ENCODE data around the gene RBMS3. TPM values are rescaled to one million over a fixed set of nuclear protein-coding genes. Genes with fewer than 3 reads are reported as not detected.

The RBMS3 gene
- total RNA-seq, 1 donor from 2014 or later: 3.8 TPM

GRCh38 chr3:29545615-29546014, 264.7 kb downstream of the RBMS3 start:
- Mint-ChIP-seq H3K27ac (no peak overlapping the region), H3K27me3 (no peaks in the 10 kb centered on the region), H3K9me3 (ENCODE audit: low read depth) (no peaks in the 10 kb centered on the region), H3K36me3 (ENCODE audit: insufficient read depth) (no peaks in the 10 kb centered on the region), H3K4me3 (ENCODE audit: low read depth) (no peak overlapping the region), H3K4me1 (ENCODE audit: low read depth) (peaks cover 2% of the 10 kb centered on the region)
- no peak for TF ChIP-seq CTCF (IDR thresholded peaks at IDR 0.05; ENCODE audit: unreplicated experiment)
- no peak for DNase-seq (ENCODE audit: low spot score, unreplicated experiment)

GRCh38 chr3:29552051-29552450, 271.2 kb downstream of the RBMS3 start:
- Mint-ChIP-seq H3K27me3 (no peaks in the 10 kb centered on the region), H3K27ac (no peak overlapping the region), H3K36me3 (ENCODE audit: insufficient read depth) (no peaks in the 10 kb centered on the region)

GRCh38 chr3:29554566-29554965, 273.7 kb downstream of the RBMS3 start:
- no peak overlapping the region for H3K4me3 Mint-ChIP-seq (ENCODE audit: low read depth)
- no peak overlapping the region for H3K27ac Mint-ChIP-seq
- H3K36me3 Mint-ChIP-seq (ENCODE audit: insufficient read depth): no peaks in the 10 kb centered on the region
- H3K4me1 Mint-ChIP-seq (ENCODE audit: low read depth): peaks cover 8% of the 10 kb centered on the region
- no peaks in the 10 kb centered on the region for H3K9me3 Mint-ChIP-seq (ENCODE audit: low read depth)
- H3K27me3 Mint-ChIP-seq: no peaks in the 10 kb centered on the region
- TF ChIP-seq CTCF (IDR thresholded peaks at IDR 0.05; ENCODE audit: unreplicated experiment): no peak
- no peak for DNase-seq (ENCODE audit: low spot score, unreplicated experiment)

More at GRCh38 chr3:29552051-29552450, 271.2 kb downstream of the RBMS3 start:
- Mint-ChIP-seq H3K9me3 (ENCODE audit: low read depth) (no peaks in the 10 kb centered on the region), H3K4me3 (ENCODE audit: low read depth) (no peak overlapping the region), H3K4me1 (ENCODE audit: low read depth) (peaks cover 8% of the 10 kb centered on the region)
- no peak for TF ChIP-seq CTCF (IDR thresholded peaks at IDR 0.05; ENCODE audit: unreplicated experiment)
- DNase-seq (ENCODE audit: low spot score, unreplicated experiment): no peak

GRCh38 chr3:29555590-29555989, 274.7 kb downstream of the RBMS3 start:
- no peak for TF ChIP-seq CTCF (IDR thresholded peaks at IDR 0.05; ENCODE audit: unreplicated experiment)
- H3K4me3 Mint-ChIP-seq (ENCODE audit: low read depth): no peak overlapping the region
- H3K27ac Mint-ChIP-seq: no peak overlapping the region
- DNase-seq (ENCODE audit: low spot score, unreplicated experiment): no peak
- H3K9me3 Mint-ChIP-seq (ENCODE audit: low read depth): no peaks in the 10 kb centered on the region
- H3K4me1 Mint-ChIP-seq (ENCODE audit: low read depth): peaks cover 8% of the 10 kb centered on the region
- no peaks in the 10 kb centered on the region for H3K27me3 Mint-ChIP-seq
- no peaks in the 10 kb centered on the region for H3K36me3 Mint-ChIP-seq (ENCODE audit: insufficient read depth)

GRCh38 chr3:29557186-29557585, 276.3 kb downstream of the RBMS3 start:
- no peaks in the 10 kb centered on the region for H3K9me3 Mint-ChIP-seq (ENCODE audit: low read depth)
- DNase-seq (ENCODE audit: low spot score, unreplicated experiment): no peak
- no peaks in the 10 kb centered on the region for H3K36me3 Mint-ChIP-seq (ENCODE audit: insufficient read depth)
- H3K27me3 Mint-ChIP-seq: no peaks in the 10 kb centered on the region
- peaks cover 3% of the 10 kb centered on the region for H3K4me1 Mint-ChIP-seq (ENCODE audit: low read depth)
- H3K27ac Mint-ChIP-seq: no peak overlapping the region
- no peak for TF ChIP-seq CTCF (IDR thresholded peaks at IDR 0.05; ENCODE audit: unreplicated experiment)
- no peak overlapping the region for H3K4me3 Mint-ChIP-seq (ENCODE audit: low read depth)
